Measurements from ENCODE around the gene USP49. TPM values are rescaled to one million over a fixed set of nuclear protein-coding genes. Genes with fewer than 3 reads are reported as not detected.
A peak's percentile ranks its signal among the peaks of the same experiment; 100 is the strongest.

Gene USP49
- total and polyA plus RNA-seq, 2 of the 13 experiments (the other 11 are each of a cell fraction or from before 2014, with no cell fraction given) = 2.9 to 4.3 TPM

DNA sequence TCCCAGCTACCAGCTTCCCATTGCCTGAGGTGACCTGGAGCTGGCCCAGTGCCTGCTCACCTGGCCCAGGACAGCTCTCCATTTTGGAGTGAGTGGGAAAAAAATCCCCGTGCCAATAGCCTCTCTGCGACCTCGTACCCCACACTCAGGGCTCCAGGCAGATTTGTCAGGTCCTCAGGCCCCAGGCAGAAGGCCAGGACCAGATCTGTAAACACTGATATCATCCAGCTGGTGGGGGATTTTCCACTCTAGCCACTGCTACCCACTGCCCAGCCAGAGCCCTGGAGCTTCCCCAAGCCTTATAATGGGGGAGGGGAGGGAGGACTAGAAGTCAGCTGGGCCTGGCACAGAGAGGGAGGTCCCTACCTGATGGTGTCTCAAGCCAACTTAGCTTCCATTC, 146.6 kb downstream of the USP49 start (continued):
- TF ChIP-seq, protein P1, sequence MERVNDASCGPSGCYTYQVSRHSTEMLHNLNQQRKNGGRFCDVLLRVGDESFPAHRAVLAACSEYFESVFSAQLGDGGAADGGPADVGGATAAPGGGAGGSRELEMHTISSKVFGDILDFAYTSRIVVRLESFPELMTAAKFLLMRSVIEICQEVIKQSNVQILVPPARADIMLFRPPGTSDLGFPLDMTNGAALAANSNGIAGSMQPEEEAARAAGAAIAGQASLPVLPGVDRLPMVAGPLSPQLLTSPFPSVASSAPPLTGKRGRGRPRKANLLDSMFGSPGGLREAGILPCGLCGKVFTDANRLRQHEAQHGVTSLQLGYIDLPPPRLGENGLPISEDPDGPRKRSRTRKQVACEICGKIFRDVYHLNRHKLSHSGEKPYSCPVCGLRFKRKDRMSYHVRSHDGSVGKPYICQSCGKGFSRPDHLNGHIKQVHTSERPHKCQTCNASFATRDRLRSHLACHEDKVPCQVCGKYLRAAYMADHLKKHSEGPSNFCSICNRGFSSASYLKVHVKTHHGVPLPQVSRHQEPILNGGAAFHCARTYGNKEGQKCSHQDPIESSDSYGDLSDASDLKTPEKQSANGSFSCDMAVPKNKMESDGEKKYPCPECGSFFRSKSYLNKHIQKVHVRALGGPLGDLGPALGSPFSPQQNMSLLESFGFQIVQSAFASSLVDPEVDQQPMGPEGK (CRISPR knock-in tag; IDR thresholded peaks at IDR 0.05) = peak; percentile 61
- peak; percentile 64; the same call in 1 of the 2 replicates for TF ChIP-seq MAF1 (CRISPR knock-in tag; IDR thresholded peaks at IDR 0.05; ENCODE audit: borderline replicate concordance)
- peak; percentile 66 for TF ChIP-seq ZFY (CRISPR knock-in tag; IDR thresholded peaks at IDR 0.05)
- TF ChIP-seq RXRB (CRISPR knock-in tag; IDR thresholded peaks at IDR 0.05; ENCODE audit: borderline replicate concordance) = peak; percentile 14; the same call in 1 of the 2 replicates
- TF ChIP-seq BHLHE40 (IDR thresholded peaks at IDR 0.05; ENCODE audit: low read length) = no peak
- TF ChIP-seq, protein P2, sequence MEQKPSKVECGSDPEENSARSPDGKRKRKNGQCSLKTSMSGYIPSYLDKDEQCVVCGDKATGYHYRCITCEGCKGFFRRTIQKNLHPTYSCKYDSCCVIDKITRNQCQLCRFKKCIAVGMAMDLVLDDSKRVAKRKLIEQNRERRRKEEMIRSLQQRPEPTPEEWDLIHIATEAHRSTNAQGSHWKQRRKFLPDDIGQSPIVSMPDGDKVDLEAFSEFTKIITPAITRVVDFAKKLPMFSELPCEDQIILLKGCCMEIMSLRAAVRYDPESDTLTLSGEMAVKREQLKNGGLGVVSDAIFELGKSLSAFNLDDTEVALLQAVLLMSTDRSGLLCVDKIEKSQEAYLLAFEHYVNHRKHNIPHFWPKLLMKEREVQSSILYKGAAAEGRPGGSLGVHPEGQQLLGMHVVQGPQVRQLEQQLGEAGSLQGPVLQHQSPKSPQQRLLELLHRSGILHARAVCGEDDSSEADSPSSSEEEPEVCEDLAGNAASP (CRISPR knock-in tag; IDR thresholded peaks at IDR 0.05; ENCODE audit: borderline replicate concordance) = peak; percentile 28; the same call in 1 of the 2 replicates
- no peak for TF ChIP-seq ZNF773 (CRISPR knock-in tag; IDR thresholded peaks at IDR 0.05; ENCODE audit: borderline replicate concordance)
- TF ChIP-seq, protein P3, sequence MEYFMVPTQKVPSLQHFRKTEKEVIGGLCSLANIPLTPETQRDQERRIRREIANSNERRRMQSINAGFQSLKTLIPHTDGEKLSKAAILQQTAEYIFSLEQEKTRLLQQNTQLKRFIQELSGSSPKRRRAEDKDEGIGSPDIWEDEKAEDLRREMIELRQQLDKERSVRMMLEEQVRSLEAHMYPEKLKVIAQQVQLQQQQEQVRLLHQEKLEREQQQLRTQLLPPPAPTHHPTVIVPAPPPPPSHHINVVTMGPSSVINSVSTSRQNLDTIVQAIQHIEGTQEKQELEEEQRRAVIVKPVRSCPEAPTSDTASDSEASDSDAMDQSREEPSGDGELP (IDR thresholded peaks at IDR 0.05; ENCODE audit: borderline replicate concordance, low read depth) = peak; percentile 84
- TF ChIP-seq ZFP36L2 (CRISPR knock-in tag; IDR thresholded peaks at IDR 0.05) = no peak
- no peak for TF ChIP-seq TBL1XR1 (IDR thresholded peaks at IDR 0.05; ENCODE audit: borderline replicate concordance, low read length, partially characterized antibody)
- no peak for TF ChIP-seq ZNF713 (CRISPR knock-in tag; IDR thresholded peaks at IDR 0.05)
- no peak for TF ChIP-seq ZNF367 (CRISPR knock-in tag; IDR thresholded peaks at IDR 0.05; ENCODE audit: borderline replicate concordance)
- TF ChIP-seq, protein P4, sequence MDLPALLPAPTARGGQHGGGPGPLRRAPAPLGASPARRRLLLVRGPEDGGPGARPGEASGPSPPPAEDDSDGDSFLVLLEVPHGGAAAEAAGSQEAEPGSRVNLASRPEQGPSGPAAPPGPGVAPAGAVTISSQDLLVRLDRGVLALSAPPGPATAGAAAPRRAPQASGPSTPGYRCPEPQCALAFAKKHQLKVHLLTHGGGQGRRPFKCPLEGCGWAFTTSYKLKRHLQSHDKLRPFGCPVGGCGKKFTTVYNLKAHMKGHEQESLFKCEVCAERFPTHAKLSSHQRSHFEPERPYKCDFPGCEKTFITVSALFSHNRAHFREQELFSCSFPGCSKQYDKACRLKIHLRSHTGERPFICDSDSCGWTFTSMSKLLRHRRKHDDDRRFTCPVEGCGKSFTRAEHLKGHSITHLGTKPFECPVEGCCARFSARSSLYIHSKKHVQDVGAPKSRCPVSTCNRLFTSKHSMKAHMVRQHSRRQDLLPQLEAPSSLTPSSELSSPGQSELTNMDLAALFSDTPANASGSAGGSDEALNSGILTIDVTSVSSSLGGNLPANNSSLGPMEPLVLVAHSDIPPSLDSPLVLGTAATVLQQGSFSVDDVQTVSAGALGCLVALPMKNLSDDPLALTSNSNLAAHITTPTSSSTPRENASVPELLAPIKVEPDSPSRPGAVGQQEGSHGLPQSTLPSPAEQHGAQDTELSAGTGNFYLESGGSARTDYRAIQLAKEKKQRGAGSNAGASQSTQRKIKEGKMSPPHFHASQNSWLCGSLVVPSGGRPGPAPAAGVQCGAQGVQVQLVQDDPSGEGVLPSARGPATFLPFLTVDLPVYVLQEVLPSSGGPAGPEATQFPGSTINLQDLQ (CRISPR knock-in tag; IDR thresholded peaks at IDR 0.05) = no peak
- TF ChIP-seq, protein P5, sequence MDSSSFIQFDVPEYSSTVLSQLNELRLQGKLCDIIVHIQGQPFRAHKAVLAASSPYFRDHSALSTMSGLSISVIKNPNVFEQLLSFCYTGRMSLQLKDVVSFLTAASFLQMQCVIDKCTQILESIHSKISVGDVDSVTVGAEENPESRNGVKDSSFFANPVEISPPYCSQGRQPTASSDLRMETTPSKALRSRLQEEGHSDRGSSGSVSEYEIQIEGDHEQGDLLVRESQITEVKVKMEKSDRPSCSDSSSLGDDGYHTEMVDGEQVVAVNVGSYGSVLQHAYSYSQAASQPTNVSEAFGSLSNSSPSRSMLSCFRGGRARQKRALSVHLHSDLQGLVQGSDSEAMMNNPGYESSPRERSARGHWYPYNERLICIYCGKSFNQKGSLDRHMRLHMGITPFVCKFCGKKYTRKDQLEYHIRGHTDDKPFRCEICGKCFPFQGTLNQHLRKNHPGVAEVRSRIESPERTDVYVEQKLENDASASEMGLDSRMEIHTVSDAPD (CRISPR knock-in tag; IDR thresholded peaks at IDR 0.05) = no peak
- TF ChIP-seq, protein P6, sequence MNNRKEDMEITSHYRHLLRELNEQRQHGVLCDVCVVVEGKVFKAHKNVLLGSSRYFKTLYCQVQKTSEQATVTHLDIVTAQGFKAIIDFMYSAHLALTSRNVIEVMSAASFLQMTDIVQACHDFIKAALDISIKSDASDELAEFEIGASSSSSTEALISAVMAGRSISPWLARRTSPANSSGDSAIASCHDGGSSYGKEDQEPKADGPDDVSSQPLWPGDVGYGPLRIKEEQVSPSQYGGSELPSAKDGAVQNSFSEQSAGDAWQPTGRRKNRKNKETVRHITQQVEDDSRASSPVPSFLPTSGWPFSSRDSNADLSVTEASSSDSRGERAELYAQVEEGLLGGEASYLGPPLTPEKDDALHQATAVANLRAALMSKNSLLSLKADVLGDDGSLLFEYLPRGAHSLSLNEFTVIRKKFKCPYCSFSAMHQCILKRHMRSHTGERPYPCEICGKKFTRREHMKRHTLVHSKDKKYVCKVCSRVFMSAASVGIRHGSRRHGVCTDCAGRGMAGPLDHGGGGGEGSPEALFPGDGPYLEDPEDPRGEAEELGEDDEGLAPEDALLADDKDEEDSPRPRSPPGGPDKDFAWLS (CRISPR knock-in tag; IDR thresholded peaks at IDR 0.05; ENCODE audit: borderline replicate concordance) = no peak
- no peak for TF ChIP-seq ZNF251 (CRISPR knock-in tag; IDR thresholded peaks at IDR 0.05)
- TF ChIP-seq, protein P7, sequence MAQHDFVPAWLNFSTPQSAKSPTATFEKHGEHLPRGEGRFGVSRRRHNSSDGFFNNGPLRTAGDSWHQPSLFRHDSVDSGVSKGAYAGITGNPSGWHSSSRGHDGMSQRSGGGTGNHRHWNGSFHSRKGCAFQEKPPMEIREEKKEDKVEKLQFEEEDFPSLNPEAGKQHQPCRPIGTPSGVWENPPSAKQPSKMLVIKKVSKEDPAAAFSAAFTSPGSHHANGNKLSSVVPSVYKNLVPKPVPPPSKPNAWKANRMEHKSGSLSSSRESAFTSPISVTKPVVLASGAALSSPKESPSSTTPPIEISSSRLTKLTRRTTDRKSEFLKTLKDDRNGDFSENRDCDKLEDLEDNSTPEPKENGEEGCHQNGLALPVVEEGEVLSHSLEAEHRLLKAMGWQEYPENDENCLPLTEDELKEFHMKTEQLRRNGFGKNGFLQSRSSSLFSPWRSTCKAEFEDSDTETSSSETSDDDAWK (CRISPR knock-in tag; IDR thresholded peaks at IDR 0.05) = no peak
- TF ChIP-seq NCOA2 (CRISPR knock-in tag; IDR thresholded peaks at IDR 0.05) = peak; percentile 56
- no peak for TF ChIP-seq ATRX (CRISPR knock-in tag; IDR thresholded peaks at IDR 0.05; ENCODE audit: borderline replicate concordance)
